GM12872 (cell line): ENCODE measurements around the gene SPTB.

ENCODE experiments used
- CTCF ChIP-seq: IDR thresholded peaks from 3 replicates; pipeline ENCODE4 v1.5.1; 2011; ENCODE audit warnings: low read depth, mild to moderate bottlenecking, low read length, moderate library complexity; ENCODE audit not compliant: insufficient read depth

The SPTB gene

DNA sequence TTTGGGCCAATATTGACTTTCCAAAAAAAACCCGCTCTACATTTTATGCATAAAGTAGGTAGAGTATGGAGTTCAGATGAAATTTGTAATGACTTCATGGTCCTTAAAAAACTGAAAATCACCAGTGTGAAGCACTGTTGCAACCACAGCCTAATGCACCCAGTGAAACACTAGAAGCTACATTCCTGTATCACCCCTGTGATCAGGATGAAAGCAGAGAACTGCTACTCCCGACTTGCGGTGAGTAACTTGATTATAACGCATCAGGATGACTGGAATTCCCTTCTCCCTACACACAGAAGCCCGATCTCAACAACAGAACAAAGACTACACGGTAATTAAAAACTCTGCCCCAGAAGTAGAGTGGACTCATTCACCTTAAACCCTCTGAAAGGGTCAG is 33.8 kb downstream of the SPTB start:
- no peak for TF ChIP-seq CTCF

DNA sequence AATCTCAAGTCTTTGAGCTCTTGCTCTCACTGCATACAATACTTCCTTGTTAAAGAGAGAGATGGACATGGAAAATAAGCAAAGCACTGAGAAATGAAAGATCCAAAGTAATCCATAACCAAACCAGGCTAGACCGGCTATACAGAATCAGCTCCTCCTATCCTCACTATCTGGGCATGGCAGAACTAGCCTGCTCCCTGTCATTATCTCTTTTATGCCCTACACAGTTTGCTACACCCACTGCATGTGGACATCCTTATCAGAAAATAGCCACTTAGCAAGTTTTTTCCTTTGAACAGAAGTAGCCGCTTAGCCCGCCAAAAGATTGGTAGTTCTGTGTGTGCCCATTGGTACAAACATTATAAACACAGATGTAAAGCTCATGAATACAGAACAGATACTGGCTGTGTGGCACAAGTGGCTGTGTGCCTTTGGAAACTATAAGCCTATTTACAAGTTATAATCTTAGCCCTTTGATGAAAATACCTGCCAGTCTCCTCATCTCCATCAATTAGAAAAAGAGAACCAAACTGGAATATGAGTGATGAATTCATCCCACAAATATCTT is 34.7 kb downstream of the SPTB start:
- no peak for TF ChIP-seq CTCF

DNA sequence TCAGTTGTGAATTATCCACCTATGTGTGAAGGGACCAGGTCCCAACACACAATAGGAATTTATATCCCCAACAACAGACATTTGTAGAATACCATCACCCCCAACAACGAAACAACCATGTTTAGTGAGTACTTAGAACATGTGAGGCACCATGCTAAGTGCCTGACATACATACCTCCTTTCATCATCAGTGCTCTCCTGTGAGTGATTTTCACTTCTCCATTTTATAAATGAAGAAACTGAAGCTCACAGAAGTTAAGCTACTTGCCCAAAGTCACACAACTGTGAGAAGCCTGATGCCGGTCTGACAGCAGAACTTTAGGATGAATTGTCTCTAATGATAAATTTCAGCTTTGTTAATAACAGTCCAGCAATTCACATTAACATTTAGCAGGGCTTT is 35.4 kb downstream of the SPTB start:
- no peak for TF ChIP-seq CTCF

GRCh38 chr14:64843548-64843947 is 36.2 kb downstream of the SPTB start:
- no peak for TF ChIP-seq CTCF

- TF ChIP-seq CTCF: no peak
These were observed 37.6 kb downstream of the SPTB start for GRCh38 chr14:64841772-64842750.

DNA sequence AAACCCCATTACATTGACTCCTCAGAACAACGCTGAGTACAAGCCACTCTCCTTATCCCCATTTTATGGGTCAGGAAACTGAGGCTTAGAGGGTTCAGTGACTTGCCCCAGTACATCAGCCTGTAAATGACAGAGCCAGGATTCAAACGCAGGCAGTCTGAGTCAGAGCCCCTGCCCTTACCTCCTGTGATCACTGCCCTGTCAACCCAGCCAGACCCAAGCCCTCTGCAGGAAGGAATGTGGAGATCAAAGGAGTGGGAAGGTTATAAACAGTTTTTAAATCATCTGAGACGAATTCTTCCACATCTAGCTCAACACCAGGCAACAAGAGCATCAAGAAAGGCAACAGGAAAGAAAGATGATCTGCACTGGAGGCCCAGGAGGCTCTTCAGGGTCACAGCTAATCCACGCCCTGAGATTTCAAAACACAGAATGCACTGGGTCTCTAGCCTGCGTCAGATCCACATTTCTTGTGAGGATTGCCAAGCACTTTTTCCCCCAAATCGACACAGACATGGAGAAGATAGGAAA is 38.5 kb downstream of the SPTB start:
- TF ChIP-seq CTCF: no peak

DNA sequence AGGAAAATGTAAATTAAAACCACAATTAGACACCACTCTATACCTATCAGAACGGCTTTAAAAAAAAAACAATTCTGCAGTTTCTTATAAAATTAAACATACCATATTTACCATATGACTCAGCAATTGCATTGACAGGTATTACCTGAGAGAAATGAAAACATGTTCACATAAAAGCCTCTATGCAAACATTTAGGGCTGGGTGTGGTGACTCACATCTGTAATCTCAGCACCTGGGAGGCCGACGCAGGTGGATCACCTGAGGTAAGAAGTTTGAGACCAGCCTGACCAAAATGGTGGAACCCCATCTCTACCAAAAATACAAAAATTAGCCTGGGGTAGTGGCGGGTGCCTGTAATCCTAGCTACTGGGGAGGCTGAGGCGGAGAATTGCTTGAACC is 41.1 kb downstream of the SPTB start:
- no peak for TF ChIP-seq CTCF
